GM18502 (cell line): ENCODE measurements around the gene PTN.
"Not testable (repeated sequence)": the region's sequence is repeated elsewhere in the genome, so short reads cannot be mapped to it uniquely, and the experiment has no call there.

Experiments
- ATAC-seq: cut with Tn5 transposase; IDR thresholded peaks from one replicate; pipeline ENCODE4 v1.9.1; 2021; ENCODE audit warnings: mild to moderate bottlenecking; ENCODE audit not compliant: unreplicated experiment, poor library complexity

Gene PTN

GRCh38 chr7:137269240-137269639, 74.3 kb downstream of the PTN start:
- ATAC-seq, result no peak

- not testable (repeated sequence) for ATAC-seq
Measured at GRCh38 chr7:137268001-137268865, 75.3 kb downstream of the PTN start.

- ATAC-seq, result no peak
Measured at GRCh38 chr7:137266764-137267163, 76.8 kb downstream of the PTN start.

- not testable (repeated sequence) for ATAC-seq
Measured at GRCh38 chr7:137265480-137265879, 78.1 kb downstream of the PTN start.

GRCh38 chr7:137262599-137262998, 80.9 kb downstream of the PTN start:
- ATAC-seq, result no peak

- ATAC-seq, result no peak
Measured at GRCh38 chr7:137258552-137258951, 85.0 kb downstream of the PTN start.

- ATAC-seq, result no peak
Measured at GRCh38 chr7:137254766-137255165, 88.8 kb downstream of the PTN start.

- ATAC-seq, result no peak
Measured at GRCh38 chr7:137245890-137246289, 97.6 kb downstream of the PTN start.

GRCh38 chr7:137245186-137245585, 98.3 kb downstream of the PTN start:
- no peak for ATAC-seq

- no peak for ATAC-seq
Measured at GRCh38 chr7:137243741-137244140, 99.8 kb downstream of the PTN start.

- ATAC-seq, result no peak
Measured at GRCh38 chr7:137242616-137243015, 100.9 kb downstream of the PTN start.

- no peak for ATAC-seq
Measured at GRCh38 chr7:137241655-137242360, 101.7 kb downstream of the PTN start.

- ATAC-seq, result not testable (repeated sequence)
Measured at GRCh38 chr7:137239186-137239585, 104.3 kb downstream of the PTN start.

GRCh38 chr7:137235434-137235833, 108.1 kb downstream of the PTN start:
- no peak for ATAC-seq

GRCh38 chr7:137231167-137231566, 112.4 kb downstream of the PTN start:
- no peak for ATAC-seq

- no peak for ATAC-seq
Measured at GRCh38 chr7:137221467-137221866, 122.1 kb downstream of the PTN start.

GRCh38 chr7:137213744-137214143, 129.8 kb downstream of the PTN start:
- ATAC-seq, result no peak

- no peak for ATAC-seq
Measured at GRCh38 chr7:137209151-137209817, 134.2 kb downstream of the PTN start.

GRCh38 chr7:137206770-137207169, 136.8 kb downstream of the PTN start:
- no peak for ATAC-seq

- no peak for ATAC-seq
Measured at GRCh38 chr7:137204246-137204645, 139.3 kb downstream of the PTN start.

GRCh38 chr7:137203351-137203750, 140.2 kb downstream of the PTN start:
- no peak for ATAC-seq
